Mesodermal cell (in vitro differentiated cells): Measurements from ENCODE around the gene EPX. TPM values are rescaled to one million over a fixed set of nuclear protein-coding genes. Genes with fewer than 3 reads are reported as not detected.
"Not testable (repeated sequence)": the region's sequence is repeated elsewhere in the genome, so short reads cannot be mapped to it uniquely, and the experiment has no call there.

Experiments
- H3K27ac ChIP-seq: 2 replicates; pipeline ENCODE4 v1.7.0; 2013; ENCODE audit warnings: mild to moderate bottlenecking, low read depth, low read length, moderate library complexity; ENCODE audit not compliant: severe bottlenecking
- H3K36me3 ChIP-seq: 2 replicates; pipeline ENCODE4 v1.7.1; 2013; ENCODE audit warnings: mild to moderate bottlenecking, low read length, moderate library complexity; ENCODE audit not compliant: control insufficient read depth, insufficient read depth
- H3K4me1 ChIP-seq: one replicate; pipeline ENCODE4 v1.7.1; 2013; ENCODE audit warnings: mild to moderate bottlenecking, low read length; ENCODE audit not compliant: insufficient read depth, control insufficient read depth, poor library complexity, severe bottlenecking
- H3K4me3 ChIP-seq: 2 replicates; pipeline ENCODE4 v1.7.0; 2013; ENCODE audit warnings: low read length, control low read depth, mild to moderate bottlenecking; ENCODE audit not compliant: insufficient read depth, poor library complexity, severe bottlenecking; ENCODE audit errors: extremely low read depth
- H3K9me3 ChIP-seq: 2 replicates; pipeline ENCODE4 v1.7.1; 2013; ENCODE audit warnings: mild to moderate bottlenecking, low read length, moderate library complexity; ENCODE audit not compliant: control insufficient read depth
- WGBS, 2 experiments: methylation state at CpG; one replicate each; pipeline ENCODE4 v1.1.5; 2013; ENCODE audit warnings: missing lambda C conversion rate in 2 of 2; ENCODE audit not compliant: insufficient coverage in 2 of 2; 5-methylcytosine and 5-hydroxymethylcytosine counted together
- polyA plus RNA-seq, 2 experiments: library from polyadenylated mRNA; stranded (reverse); fragments of 50-300 nt; gene quantifications; one replicate each; pipeline ENCODE4 v1.2.3, GENCODE V29; 2013

EPX gene, protein sequence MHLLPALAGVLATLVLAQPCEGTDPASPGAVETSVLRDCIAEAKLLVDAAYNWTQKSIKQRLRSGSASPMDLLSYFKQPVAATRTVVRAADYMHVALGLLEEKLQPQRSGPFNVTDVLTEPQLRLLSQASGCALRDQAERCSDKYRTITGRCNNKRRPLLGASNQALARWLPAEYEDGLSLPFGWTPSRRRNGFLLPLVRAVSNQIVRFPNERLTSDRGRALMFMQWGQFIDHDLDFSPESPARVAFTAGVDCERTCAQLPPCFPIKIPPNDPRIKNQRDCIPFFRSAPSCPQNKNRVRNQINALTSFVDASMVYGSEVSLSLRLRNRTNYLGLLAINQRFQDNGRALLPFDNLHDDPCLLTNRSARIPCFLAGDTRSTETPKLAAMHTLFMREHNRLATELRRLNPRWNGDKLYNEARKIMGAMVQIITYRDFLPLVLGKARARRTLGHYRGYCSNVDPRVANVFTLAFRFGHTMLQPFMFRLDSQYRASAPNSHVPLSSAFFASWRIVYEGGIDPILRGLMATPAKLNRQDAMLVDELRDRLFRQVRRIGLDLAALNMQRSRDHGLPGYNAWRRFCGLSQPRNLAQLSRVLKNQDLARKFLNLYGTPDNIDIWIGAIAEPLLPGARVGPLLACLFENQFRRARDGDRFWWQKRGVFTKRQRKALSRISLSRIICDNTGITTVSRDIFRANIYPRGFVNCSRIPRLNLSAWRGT
- polyA plus RNA-seq (2013, experiment 1 of 2), result not detected
- polyA plus RNA-seq (2013, experiment 2 of 2), result not detected

DNA sequence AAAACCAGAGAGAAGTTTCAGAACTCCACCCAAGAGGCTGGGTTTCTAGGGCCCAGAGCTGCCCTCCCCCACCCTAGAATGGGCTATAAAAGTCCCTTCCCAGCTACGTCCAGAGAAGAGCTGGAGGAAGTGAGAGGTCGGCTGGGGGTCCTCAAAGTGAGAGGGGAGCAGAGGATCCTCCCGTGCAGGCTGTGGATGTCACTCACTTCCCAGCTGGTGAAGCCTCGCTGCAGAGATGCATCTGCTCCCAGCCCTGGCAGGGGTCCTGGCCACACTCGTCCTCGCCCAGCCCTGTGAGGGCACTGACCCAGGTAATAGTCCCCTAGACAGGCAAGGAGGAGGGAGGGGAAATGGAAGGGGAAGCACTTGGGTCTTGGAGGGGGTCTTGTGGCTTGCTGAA lies at the start of gene EPX:
TSS of gene EPX (plus strand) at position 115 of the 400 bp plus-strand sequence. CDS start at position 236, 121 bp downstream.
- WGBS, 2 experiments, result 66 to 72% methylated on average over 5 to 6 of the region's 6 CpGs
- H3K36me3 ChIP-seq, result no peaks in the 10 kb centered on the region

DNA sequence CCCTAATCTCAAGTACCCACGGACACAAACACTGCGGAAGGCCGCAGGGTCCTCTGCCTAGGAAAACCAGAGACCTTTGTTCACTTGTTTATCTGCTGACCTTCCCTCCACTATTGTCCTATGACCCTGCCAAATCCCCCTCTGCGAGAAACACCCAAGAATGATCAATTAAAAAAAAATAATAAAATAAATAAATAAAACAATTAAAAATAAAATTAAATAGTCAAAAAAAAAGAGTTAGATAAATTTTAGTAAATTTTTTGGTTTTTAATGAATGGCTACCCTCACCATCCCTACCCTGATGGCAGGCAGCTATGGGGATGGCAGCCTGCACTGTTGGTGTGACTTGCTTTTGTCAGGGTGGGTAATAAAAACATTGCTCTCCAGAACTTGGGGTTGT lies 49.2 kb upstream of the EPX start:
- not testable (repeated sequence) for H3K27ac ChIP-seq, H3K4me1 ChIP-seq, H3K9me3 ChIP-seq, H3K36me3 ChIP-seq, H3K4me3 ChIP-seq
- WGBS, 2 experiments, result no CpG with 5 or more reads among the region's 4 CpGs

More for the DNA sequence above, at the start of gene EPX:
- Histone ChIP-seq H3K9me3 (no peaks in the 10 kb centered on the region), H3K27ac (no peak within 1 kb of the TSS), H3K4me3 (no peak within 1 kb of the TSS), H3K4me1 (no peaks in the 10 kb centered on the region)

DNA sequence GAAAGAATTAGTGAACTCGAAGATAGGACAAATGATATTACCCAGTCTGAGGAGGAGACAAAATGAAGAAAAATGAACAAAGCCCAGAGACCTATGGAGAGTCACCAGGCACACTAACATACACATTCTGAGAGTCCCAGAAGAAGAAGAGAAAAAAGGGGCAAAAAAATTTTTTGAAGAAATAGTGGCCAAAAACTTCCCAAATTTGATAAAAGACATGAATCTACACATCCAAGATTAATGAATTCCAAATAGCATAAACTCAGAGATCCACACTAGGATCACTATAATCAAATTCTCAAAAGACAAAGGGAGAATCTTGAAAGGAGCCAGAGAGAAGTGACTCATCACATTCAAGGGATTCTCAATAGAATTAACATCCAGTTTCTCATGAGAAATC lies 47.7 kb upstream of the EPX start:
- no peak overlapping the region for H3K4me3 ChIP-seq
- 60% methylated on average over 1 of the region's 1 CpG; no CpG with 5 or more reads in 1 of the 2 experiments for WGBS, 2 experiments
- H3K4me1 ChIP-seq, result no peaks in the 10 kb centered on the region
- H3K27ac ChIP-seq, result no peak overlapping the region
- H3K9me3 ChIP-seq, result peaks cover 9% of the 10 kb centered on the region
- H3K36me3 ChIP-seq, result no peaks in the 10 kb centered on the region

DNA sequence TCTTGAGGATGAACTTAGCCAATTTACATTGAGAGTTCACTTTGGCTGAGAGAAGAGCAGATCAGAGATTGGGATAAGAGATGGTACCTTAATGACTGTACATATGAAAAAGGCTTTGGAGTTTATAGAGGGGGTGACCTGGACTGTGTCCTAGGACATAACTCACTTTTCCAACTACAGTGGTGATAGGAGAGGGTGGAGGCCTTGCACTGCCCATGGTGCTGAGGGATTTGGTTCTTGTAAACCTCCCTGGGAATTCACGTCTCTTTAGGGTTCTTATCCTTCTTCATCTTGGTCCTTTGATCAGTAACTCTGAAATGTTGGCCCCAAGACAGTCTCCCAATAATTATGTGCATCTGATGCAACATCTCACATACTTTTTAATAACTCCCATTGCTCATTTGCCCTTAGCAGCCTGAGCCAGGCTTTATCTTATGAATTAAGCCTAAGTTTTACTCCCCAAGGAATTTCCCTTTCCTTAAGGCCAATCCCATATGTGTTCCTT lies 44.5 kb upstream of the EPX start, which contains the start of gene OR4D1:
TSS of gene OR4D1 (plus strand) at position 455 of the 505 bp plus-strand sequence. CDS start 6,770 bp downstream, outside the sequence.
- Histone ChIP-seq H3K9me3 (peaks cover 9% of the 10 kb centered on the region), H3K36me3 (no peaks in the 10 kb centered on the region), H3K27ac (no peak within 1 kb of the TSS), H3K4me3 (no peak within 1 kb of the TSS), H3K4me1 (no peaks in the 10 kb centered on the region)
- 55% methylated on average over 1 of the region's 1 CpG; no CpG with 5 or more reads in 1 of the 2 experiments for WGBS, 2 experiments

DNA sequence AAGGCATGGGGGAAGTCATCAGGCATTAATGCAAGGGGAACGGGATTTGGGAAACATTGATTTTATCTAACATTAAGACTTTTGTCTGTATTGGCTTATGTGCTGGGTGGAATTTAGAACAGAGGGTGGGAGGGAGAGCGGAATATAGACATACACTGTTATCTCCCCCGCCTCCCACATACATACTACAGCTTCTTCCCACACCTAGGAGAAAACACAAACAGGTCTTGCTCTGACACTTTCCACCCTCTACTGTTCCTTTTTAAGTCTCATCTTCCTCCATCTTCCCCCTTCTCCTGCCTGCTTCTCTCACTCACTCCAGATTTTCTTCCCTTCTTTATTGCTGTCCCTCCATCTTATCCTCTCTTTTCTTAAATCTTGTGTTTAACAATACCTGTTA lies 43.9 kb upstream of the EPX start:
- 80% methylated on average over 1 of the region's 3 CpGs; no CpG with 5 or more reads in 1 of the 2 experiments for WGBS, 2 experiments
- H3K4me3 ChIP-seq, result no peak overlapping the region
- H3K27ac ChIP-seq, result no peak overlapping the region
- peaks cover 8% of the 10 kb centered on the region for H3K9me3 ChIP-seq
- H3K4me1 ChIP-seq, result no peaks in the 10 kb centered on the region
- no peaks in the 10 kb centered on the region for H3K36me3 ChIP-seq

DNA sequence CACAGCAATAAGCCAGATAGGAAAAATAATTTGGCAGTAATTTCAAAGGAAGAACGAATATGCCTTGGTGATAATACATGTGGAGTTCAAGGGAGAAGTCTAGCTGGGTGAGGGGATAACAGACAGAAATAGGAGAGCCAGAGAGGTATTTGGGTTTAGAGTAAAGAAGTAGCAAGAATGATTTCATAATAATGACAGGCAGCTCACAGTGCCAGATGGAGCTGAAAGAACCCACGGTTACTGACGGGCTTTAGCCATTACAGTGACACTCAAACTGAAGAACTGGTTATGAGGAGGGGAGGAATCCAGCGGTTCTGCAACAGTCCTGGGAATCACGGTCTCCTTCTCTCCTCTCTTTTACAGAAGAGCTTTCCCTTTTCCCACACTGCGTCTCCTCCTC lies 42.1 kb upstream of the EPX start:
- H3K9me3 ChIP-seq, result no peaks in the 10 kb centered on the region
- WGBS, 2 experiments, result 59 to 67% methylated on average over 3 to 6 of the region's 6 CpGs

DNA sequence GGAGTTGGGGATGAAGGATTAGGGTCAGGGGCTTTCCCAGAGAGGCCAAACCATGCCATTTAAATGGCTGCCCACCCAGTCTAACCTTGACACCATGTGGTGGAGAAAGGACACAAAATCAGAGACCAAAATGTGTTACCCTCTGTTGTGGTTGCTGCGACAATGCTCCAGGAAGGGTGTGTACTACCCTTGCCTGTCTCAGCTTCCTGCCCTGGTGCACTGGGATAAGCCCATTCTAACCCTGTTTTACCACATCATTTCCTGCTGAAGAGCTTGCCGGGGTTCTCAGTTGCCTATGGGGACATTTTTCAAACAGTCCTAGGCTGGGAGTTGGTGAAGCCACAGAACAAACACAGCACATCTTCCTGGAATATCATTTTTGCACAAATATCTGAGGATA lies 39.5 kb upstream of the EPX start:
- WGBS, 2 experiments, result 75 to 82% methylated on average over 1 to 2 of the region's 2 CpGs
- no peak overlapping the region for H3K4me3 ChIP-seq
- no peaks in the 10 kb centered on the region for H3K9me3 ChIP-seq

More for the DNA sequence above, 42.1 kb upstream of the EPX start:
- Histone ChIP-seq H3K4me1 (no peaks in the 10 kb centered on the region), H3K27ac (no peak overlapping the region), H3K4me3 (no peak overlapping the region), H3K36me3 (no peaks in the 10 kb centered on the region)

DNA sequence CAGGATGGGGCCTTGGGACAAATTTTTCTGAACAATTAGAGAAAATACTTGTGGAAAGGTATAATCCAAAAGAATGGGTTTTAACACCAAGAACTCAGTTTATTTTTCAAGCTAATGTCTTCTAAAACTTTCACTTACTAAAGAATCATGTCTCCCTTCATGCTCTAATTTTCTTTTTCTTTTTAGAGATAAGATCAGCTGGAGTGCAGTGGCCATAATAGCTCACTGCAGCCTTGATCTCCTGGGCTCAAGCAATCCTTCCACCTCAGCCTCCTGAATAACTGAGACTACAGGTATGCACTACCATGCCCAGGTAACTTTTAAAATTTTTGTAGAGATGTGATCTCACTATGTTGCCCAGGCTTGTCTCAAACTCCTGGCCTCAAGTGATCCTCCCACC lies 38.9 kb upstream of the EPX start:
- no peaks in the 10 kb centered on the region for H3K4me1 ChIP-seq
- H3K9me3 ChIP-seq, result no peaks in the 10 kb centered on the region
- H3K27ac ChIP-seq, result no peak overlapping the region
- H3K36me3 ChIP-seq, result no peaks in the 10 kb centered on the region
- no peak overlapping the region for H3K4me3 ChIP-seq

More for the DNA sequence above, 39.5 kb upstream of the EPX start:
- Histone ChIP-seq H3K27ac (no peak overlapping the region), H3K4me1 (no peaks in the 10 kb centered on the region), H3K36me3 (no peaks in the 10 kb centered on the region)

DNA sequence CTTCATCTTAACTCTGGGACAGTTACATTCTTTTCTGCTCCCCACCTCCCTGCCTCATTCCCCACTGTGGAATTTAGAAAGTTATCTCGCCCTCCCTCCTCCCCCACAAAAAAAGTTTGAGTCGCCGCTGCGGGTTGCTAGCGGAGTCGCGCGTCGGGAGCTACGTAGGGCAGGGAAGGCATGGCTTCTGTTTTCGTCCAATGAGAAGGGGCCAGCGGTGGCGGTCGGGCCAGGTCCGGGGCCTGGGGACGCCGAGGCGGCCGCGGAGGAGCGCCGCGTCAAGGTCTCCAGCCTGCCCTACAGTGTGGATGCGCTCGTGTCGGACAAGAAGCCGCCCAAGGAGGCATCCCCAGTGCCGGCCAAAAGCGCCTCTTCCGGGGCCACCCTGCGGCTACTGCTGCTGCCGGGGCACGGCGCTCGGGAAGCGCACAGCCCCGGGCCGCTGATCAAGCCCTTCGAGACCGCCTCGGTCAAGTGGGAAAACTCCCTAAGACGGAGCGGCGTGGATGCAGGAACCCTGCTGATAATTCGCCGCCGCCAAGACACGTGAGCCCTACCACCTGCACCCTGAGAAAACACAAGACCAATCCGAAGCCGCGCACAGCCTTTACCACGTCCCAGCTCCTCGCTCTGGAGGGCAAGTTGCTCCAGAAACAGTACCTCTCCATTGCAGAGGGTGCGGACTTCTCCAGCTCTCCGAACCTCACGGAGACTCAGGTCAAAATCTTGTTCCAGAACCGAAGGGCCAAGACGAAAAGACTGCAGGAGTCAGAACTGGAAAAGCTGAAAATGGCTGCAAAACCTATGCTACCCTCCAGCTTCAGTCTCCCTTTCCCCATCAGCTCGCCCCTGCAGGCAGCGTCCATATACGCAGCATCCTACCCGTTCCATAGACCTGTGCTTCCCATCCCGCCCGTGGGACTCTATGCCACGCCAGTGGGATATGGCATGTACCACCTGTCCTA lies 35.4 kb upstream of the EPX start:
- no peaks in the 10 kb centered on the region for H3K36me3 ChIP-seq
- H3K27ac ChIP-seq, result no peak overlapping the region
- peak overlapping the region; percentile 36 for H3K4me3 ChIP-seq
- WGBS, 2 experiments, result 1% methylated on average over 51 to 60 of the region's 65 CpGs
- H3K4me1 ChIP-seq, result no peaks in the 10 kb centered on the region
- H3K9me3 ChIP-seq, result no peaks in the 10 kb centered on the region

DNA sequence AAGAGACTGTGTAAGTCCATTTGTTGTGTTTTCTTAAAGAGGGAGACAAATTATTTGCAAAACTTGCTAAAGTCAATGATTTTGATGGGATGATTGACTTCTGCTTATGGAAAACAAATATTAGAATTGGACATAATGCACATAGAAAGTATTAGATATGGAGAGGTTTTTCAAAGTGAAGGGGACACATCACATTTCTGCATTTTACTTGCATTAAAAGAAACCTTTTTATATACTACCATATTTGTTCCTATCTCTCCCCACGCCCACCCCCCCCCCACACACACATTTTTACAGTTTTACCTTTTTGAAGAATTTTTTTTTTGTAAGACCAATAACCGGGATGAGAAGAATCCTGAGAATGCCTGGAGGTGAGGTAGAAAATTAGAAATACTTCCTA lies 34.3 kb upstream of the EPX start:
- H3K36me3 ChIP-seq, result no peaks in the 10 kb centered on the region
- no peaks in the 10 kb centered on the region for H3K4me1 ChIP-seq
- no peaks in the 10 kb centered on the region for H3K9me3 ChIP-seq
- H3K4me3 ChIP-seq, result no peak overlapping the region
- H3K27ac ChIP-seq, result no peak overlapping the region
- no CpG with 5 or more reads among the region's 2 CpGs for WGBS, 2 experiments
